ENCODE measurements around the gene SNRPF. TPM values are rescaled to one million over a fixed set of nuclear protein-coding genes. Genes with fewer than 3 reads are reported as not detected.

SNRPF gene
- total RNA-seq, 2 experiments from 2014 or later: 51.2 to 54.4 TPM

DNA sequence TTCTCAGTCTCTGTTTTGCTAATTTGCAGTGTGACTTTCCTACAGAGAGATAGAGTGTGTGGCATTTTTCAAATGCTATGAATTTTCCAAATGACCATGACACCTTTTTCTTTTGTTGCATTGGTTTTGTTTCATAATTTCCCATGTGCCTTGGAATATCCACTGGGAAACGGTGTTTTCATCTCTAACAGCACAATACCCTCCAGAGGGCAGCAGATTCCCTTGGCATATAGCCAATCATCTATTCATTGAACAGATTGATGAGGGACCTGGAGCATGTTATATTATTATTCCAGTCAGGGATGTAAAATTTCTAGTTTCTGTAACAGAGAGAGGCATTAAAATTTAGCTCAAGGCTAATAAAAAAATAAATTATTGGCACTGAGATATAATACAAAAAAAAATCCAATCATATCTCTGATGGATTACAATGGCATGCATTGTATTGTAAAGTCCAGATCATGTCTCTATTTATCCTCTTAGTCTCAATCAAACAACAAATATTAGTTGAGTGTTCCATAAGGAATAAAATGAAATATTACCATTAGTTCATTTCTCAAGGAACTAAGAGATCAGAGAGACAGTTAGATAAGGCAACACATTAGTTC, 38.6 kb upstream of the SNRPF start:
- ChIA-PET POLR2A (no interaction called here), CTCF (no interaction called here)
- Mint-ChIP-seq H3K27ac (no peak overlapping the region), H3K9me3 (no peaks in the 10 kb centered on the region), H3K4me1 (ENCODE audit: low read depth) (no peaks in the 10 kb centered on the region), H3K4me3 (no peak overlapping the region), H3K27me3 (peaks cover 19% of the 10 kb centered on the region), H3K36me3 (ENCODE audit: low read depth) (no peaks in the 10 kb centered on the region)
- ATAC-seq: no peak
- TF ChIP-seq, protein P1, sequence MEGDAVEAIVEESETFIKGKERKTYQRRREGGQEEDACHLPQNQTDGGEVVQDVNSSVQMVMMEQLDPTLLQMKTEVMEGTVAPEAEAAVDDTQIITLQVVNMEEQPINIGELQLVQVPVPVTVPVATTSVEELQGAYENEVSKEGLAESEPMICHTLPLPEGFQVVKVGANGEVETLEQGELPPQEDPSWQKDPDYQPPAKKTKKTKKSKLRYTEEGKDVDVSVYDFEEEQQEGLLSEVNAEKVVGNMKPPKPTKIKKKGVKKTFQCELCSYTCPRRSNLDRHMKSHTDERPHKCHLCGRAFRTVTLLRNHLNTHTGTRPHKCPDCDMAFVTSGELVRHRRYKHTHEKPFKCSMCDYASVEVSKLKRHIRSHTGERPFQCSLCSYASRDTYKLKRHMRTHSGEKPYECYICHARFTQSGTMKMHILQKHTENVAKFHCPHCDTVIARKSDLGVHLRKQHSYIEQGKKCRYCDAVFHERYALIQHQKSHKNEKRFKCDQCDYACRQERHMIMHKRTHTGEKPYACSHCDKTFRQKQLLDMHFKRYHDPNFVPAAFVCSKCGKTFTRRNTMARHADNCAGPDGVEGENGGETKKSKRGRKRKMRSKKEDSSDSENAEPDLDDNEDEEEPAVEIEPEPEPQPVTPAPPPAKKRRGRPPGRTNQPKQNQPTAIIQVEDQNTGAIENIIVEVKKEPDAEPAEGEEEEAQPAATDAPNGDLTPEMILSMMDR (IDR thresholded peaks at IDR 0.05): no peak
- intact Hi-C loops (cut with micrococcal nuclease): no loop called here
- DNase-seq: no peak

DNA sequence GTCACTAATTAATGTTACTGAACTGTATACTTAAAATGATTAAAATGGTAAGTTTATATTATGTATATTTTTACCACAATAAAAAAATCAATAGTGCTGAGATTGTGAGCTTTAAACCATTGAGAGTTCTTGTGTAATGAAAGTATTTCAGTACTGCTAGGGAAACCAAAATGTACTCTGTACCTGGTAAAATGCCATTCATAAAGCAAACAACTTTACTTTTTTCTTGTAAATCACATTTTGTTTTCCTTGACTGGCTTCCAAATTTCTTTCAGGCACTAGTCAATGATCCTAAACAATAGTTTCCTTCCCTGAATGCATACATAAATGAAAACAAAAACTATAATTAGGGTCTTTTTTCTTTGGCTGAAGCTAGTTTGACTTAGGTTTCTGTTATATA, 29.4 kb upstream of the SNRPF start:
- Mint-ChIP-seq H3K36me3 (ENCODE audit: low read depth) (no peaks in the 10 kb centered on the region), H3K27ac (no peak overlapping the region), H3K27me3 (peaks cover 5% of the 10 kb centered on the region), H3K4me3 (no peak overlapping the region), H3K9me3 (no peaks in the 10 kb centered on the region), H3K4me1 (ENCODE audit: low read depth) (no peaks in the 10 kb centered on the region)
- ChIA-PET POLR2A (no interaction called here), CTCF (no interaction called here)
- ATAC-seq (no peak), DNase-seq (no peak)
- intact Hi-C loops (cut with micrococcal nuclease): no loop called here
- TF ChIP-seq, protein P1 (IDR thresholded peaks at IDR 0.05): no peak

DNA sequence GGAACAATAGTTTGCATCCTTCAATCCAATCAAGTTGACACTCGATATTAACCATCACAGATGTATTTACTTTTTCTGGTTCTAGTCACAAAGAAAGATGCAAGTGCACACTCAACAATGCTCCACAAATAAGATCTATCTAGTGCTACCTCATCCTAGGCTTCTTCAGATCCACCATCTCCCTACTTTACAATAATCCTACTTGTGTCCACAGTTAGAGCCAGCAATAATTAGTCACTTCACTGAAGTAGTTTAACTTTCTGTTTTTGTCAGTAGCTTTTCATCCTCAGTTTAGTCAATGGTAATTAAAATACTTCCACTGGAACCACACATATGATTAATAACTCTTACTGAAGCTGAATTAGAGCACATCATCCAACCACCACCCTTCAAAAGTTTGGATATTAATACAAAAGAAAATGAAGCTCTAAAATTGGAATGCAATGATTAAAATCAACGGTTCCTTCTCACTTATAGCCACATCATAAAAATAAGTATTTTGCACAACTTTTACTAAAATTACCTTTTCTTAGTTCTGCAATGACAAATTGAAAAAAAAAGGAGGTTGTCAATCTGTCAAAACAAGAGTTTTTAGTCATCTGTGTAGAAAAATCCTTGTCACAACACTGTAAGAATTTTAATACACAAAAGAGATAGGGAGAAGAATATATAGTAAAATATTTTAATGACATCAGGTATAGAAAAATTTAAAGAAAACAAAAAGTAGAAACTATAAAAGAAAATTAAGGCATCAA, 28.2 kb upstream of the SNRPF start:
- DNase-seq: no peak
- Mint-ChIP-seq H3K9me3 (no peaks in the 10 kb centered on the region), H3K27me3 (peaks cover 5% of the 10 kb centered on the region), H3K36me3 (ENCODE audit: low read depth) (no peaks in the 10 kb centered on the region), H3K4me1 (ENCODE audit: low read depth) (no peaks in the 10 kb centered on the region), H3K27ac (no peak overlapping the region), H3K4me3 (no peak overlapping the region)
- TF ChIP-seq, protein P1 (IDR thresholded peaks at IDR 0.05): no peak
- CTCF ChIA-PET: no interaction called here
- no peak for ATAC-seq
- POLR2A ChIA-PET: no interaction called here
- intact Hi-C loops (cut with micrococcal nuclease): no loop called here

DNA sequence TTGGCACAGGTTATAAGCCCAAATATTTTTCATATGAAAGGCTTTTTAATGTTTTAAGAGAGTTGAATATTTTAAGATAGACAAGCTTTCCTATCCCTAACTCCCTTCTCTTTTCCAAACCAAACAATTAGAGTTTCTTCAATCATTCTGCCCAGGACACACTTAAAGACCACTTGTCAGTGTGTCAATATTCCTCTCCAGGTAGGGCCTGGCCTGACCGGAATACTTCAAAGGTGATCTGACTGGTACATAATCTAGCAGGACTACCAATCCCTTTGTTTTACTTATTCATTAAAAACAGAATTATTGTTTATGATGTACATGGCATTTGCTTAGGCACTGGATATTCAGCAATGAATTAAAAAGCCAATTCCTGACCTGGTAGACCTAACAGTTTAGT, 24.2 kb upstream of the SNRPF start:
- Mint-ChIP-seq H3K4me1 (ENCODE audit: low read depth) (peaks cover 4% of the 10 kb centered on the region), H3K27ac (no peak overlapping the region), H3K36me3 (ENCODE audit: low read depth) (no peaks in the 10 kb centered on the region), H3K4me3 (no peak overlapping the region), H3K9me3 (no peaks in the 10 kb centered on the region), H3K27me3 (peaks cover 10% of the 10 kb centered on the region)
- ChIA-PET CTCF (no interaction called here), POLR2A (no interaction called here)
- TF ChIP-seq, protein P1 (IDR thresholded peaks at IDR 0.05): no peak
- intact Hi-C loops (cut with micrococcal nuclease): no loop called here
- ATAC-seq (no peak), DNase-seq (no peak)

- ChIA-PET CTCF (no interaction called here), POLR2A (no interaction called here)
- H3K4me3 Mint-ChIP-seq: no peak overlapping the region
- H3K27me3 Mint-ChIP-seq: peaks cover 10% of the 10 kb centered on the region
- TF ChIP-seq, protein P1 (IDR thresholded peaks at IDR 0.05): no peak
- intact Hi-C loops (cut with micrococcal nuclease): no loop called here
- H3K36me3 Mint-ChIP-seq (ENCODE audit: low read depth): no peaks in the 10 kb centered on the region
- H3K4me1 Mint-ChIP-seq (ENCODE audit: low read depth): peaks cover 4% of the 10 kb centered on the region
- no peak overlapping the region for H3K27ac Mint-ChIP-seq
- DNase-seq (no peak), ATAC-seq (no peak)
- no peaks in the 10 kb centered on the region for H3K9me3 Mint-ChIP-seq
These were observed 22.6 kb upstream of the SNRPF start for GRCh38 chr12:95836185-95836609.
